ENCODE measurements around the gene OR10J1.

Gene OR10J1

GRCh38 chr1:159474926-159475325, 35.4 kb downstream of the OR10J1 start:
- TF ChIP-seq CTCF (IDR thresholded peaks at IDR 0.05) = no peak
- Histone ChIP-seq H3K79me2 (no peaks in the 10 kb centered on the region), H2AFZ (no peak overlapping the region), H3K4me3 (ENCODE audit: low read depth, low read length) (no peak overlapping the region), H3K36me3 (ENCODE audit: control insufficient read depth, insufficient read depth, low read length) (no peaks in the 10 kb centered on the region), H3K27ac (no peak overlapping the region), H3K4me1 (no peaks in the 10 kb centered on the region), H3K4me2 (ENCODE audit: low read length) (no peak overlapping the region), H3K27me3 (ENCODE audit: control insufficient read depth, insufficient read depth, low read length) (no peaks in the 10 kb centered on the region), H3K9me3 (ENCODE audit: control insufficient read depth, low read length) (no peaks in the 10 kb centered on the region), H3K9ac (no peak overlapping the region)

GRCh38 chr1:159483501-159483900, 44.0 kb downstream of the OR10J1 start:
- no peaks in the 10 kb centered on the region for H3K9me3 ChIP-seq (ENCODE audit: control insufficient read depth, low read length)
- H3K4me1 ChIP-seq = no peaks in the 10 kb centered on the region
- no peaks in the 10 kb centered on the region for H3K79me2 ChIP-seq
- no peaks in the 10 kb centered on the region for H3K36me3 ChIP-seq (ENCODE audit: control insufficient read depth, insufficient read depth, low read length)
- no peak overlapping the region for H3K4me3 ChIP-seq (ENCODE audit: low read depth, low read length)
- H3K9ac ChIP-seq = no peak overlapping the region
- H3K27me3 ChIP-seq (ENCODE audit: control insufficient read depth, insufficient read depth, low read length) = no peaks in the 10 kb centered on the region
- no peak overlapping the region for H3K4me2 ChIP-seq (ENCODE audit: low read length)
- no peak overlapping the region for H3K27ac ChIP-seq
- H2AFZ ChIP-seq = no peak overlapping the region
- no peak for TF ChIP-seq CTCF (IDR thresholded peaks at IDR 0.05)

Data from parathyroid adenoma (tissue), 2 donors.